ENCODE results near the gene TBC1D21. TPM values are rescaled to one million over a fixed set of nuclear protein-coding genes. Genes with fewer than 3 reads are reported as not detected.

The TBC1D21 gene, protein sequence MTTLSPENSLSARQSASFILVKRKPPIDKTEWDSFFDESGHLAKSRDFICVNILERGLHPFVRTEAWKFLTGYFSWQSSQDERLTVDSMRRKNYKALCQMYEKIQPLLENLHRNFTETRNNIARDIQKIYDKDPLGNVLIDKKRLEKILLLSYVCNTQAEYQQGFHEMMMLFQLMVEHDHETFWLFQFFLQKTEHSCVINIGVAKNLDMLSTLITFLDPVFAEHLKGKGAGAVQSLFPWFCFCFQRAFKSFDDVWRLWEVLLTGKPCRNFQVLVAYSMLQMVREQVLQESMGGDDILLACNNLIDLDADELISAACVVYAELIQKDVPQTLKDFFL
- not detected in 2 replicates for total RNA-seq (2014; rRNA removed; shearing (Covaris generic))

DNA sequence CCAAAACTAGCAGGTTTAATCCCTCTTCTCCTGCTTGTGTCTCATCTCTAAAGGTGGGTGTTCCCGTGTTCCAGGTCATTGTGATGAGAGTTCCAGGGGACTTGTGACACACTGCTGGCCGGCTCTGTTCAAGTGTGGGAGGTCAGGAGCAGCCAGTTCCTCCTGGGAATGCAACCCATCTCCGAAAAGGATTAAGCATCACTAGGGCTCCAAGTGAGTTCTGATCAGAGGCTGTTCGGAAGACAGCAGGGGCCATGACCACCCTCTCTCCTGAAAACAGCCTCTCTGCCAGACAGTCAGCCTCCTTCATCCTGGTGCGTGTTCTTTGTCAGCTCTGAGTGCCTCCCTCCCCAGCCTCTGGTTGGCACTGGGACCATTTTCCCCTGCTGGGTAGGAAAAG lies at the start of gene TBC1D21:
TBC1D21 (plus strand) TSS at position 109 of the 400 bp plus-strand sequence; CDS start at position 255, 146 bp downstream.
- no peak for DNase-seq (ENCODE audit: low spot score)

DNA sequence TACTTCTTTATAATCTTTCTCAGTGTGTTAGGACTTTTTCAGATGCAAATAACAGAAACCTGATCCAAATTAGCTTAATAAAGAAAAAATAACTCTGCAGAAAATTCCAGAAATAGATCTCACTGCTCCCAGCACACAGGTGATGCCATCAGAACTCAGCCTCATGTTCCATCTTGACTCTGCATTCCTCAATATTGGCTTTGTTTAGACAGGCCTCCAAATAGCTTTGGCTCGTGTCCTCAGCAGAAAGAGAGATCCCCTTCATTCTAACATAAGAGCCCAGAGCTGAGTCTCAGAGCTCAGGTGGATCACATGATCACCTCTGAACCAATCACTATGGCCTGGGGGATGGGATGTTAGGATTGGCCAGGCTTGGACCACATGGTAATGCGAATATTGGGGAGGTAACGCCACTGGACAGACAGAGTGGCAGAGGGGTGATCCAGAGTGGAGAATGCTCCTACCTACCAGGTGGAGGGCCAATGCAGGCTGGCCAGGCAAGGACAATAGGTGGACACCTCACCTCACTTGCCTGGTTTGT lies 46.6 kb upstream of the TBC1D21 start:
- no peak for DNase-seq (ENCODE audit: low spot score)

DNA sequence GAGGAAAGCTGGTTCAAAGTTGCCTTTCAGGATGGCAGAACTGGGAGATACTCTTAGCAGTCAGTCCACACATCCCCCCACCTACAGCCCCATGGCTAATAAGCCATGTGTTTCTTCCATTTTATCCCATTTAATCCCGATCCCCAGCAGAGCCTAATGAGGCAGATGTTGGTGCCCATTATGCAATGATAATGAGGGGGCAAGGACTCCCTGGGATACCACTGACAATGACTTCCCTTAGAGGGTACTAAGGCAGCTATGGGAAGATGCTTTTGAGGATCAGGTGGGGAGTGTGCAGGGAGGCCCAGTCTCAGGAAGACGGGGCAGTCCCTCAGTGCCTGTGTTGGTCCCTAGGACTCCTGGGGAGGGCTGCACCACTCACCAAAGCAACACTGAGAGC lies 43.8 kb upstream of the TBC1D21 start:
- DNase-seq (ENCODE audit: low spot score) = no peak

DNA sequence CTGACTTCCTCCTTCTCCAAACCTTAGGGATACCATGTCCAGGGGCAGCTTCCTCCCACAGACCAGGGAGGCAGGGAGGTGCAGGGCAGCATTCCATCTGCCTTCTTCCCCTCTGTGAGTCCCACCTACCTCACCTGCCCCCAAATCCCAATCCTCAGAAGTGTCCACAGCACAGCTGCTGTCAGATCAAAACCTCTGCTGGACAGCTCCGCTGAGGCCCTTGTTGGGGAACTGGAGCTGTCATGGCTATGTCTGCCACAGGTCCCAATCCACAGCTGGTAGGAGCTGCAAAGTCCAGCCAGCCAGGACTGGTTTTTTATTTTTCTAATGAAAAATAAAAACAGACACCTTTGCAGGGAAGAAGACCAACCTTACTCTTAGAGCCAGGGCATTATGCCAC lies 40.7 kb upstream of the TBC1D21 start:
- DNase-seq (ENCODE audit: low spot score) = no peak

DNA sequence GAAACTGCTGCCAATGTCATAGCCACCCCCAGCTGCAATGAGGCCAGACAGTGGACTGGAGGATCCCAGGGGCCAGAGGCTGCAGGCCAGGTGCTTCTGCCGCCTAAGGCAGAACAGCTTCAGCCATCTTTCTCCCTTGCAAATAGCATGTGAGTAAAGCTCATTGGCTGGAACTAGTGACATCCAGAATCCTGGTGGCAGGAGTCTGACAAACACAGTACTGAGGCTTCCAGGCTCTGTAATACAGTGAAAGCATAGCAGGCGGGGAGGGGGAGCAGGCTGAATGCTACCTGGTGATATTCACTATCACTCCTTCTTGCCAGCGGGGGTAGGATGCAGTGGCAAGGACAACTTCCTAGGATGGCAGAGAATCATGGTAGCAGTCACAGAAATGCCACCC lies 36.5 kb upstream of the TBC1D21 start:
- no peak for DNase-seq (ENCODE audit: low spot score)

DNA sequence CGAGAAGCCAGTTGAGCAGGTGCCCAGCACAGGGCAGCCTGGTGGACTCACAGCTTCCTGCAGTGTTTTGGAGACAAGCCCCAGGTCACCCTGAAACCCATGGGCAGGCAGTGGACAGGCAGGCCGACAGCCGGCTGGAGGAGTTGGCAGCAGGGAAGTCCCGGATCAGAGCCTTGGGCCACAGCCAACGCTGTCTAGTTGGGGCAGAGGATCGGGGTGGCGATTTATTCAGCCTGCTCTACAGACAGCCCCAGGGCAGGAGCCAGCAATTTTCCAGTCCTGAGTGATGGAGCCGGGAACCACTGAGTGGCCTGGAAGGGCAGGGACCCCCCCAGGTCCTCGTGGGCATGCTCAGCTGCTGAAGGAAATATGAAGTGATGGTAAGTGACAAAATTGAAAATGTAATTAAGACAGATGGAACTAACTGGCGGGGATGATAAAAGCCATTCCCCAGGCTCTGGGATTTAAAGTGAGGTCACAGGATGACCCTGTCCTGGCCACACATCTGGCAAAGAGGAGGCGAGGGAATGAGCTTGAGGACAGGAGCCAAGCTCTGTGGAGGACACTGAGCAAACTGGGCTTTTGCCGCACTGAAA lies 34.4 kb upstream of the TBC1D21 start:
- DNase-seq (ENCODE audit: low spot score) = no peak

DNA sequence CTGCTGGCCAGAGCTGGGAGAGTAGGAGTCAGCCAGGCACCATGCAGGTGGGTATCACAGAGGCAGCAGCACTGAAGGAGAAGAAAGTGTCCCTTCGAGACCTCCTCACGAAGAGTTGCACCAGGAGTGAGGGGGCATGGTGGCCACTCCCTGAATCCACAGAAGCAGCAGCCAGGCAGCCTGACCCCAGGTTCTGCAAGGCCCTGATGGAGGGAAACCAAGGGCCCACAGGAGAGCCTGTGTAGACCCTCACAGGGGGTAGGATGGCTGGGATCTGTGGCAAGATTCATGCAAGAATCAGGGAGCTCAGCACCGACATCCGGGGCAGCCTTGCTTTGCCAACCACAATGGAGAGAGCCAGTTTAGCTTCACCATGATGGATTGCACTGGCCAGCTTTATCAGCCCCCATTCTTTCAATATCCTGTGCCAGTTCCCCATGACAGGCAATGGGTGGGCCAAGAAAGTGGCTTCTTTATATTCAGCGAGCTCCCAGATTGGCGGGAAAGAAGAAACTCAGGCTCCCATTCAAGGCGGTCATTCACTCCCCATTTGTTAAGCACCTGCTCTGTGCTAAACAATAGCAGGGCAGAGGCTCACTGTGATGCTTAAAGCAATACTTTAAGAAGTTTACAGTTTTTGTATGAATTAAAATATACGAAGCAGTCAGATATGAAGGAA lies 33.5 kb upstream of the TBC1D21 start:
- no peak for DNase-seq (ENCODE audit: low spot score)

DNA sequence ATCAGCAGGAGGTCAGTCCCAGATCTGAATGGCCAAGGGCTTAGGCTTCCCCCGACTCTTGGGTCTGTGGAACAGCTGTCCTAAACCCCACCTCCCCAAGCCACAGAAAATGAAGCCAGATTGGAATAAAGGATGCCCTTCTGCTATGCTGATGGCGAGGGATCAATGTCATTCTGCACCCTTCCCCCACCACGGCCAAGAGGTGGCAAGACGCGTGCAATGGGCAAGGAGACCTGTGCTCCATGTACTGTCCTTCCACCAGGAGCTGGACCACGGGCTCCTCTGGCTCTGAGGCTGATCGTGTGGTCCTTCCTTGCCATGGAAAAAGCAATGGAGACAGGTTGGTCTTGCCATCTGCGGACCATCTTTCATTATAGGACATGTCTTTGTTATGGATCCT lies 32.6 kb upstream of the TBC1D21 start:
- no peak for DNase-seq (ENCODE audit: low spot score)

DNA sequence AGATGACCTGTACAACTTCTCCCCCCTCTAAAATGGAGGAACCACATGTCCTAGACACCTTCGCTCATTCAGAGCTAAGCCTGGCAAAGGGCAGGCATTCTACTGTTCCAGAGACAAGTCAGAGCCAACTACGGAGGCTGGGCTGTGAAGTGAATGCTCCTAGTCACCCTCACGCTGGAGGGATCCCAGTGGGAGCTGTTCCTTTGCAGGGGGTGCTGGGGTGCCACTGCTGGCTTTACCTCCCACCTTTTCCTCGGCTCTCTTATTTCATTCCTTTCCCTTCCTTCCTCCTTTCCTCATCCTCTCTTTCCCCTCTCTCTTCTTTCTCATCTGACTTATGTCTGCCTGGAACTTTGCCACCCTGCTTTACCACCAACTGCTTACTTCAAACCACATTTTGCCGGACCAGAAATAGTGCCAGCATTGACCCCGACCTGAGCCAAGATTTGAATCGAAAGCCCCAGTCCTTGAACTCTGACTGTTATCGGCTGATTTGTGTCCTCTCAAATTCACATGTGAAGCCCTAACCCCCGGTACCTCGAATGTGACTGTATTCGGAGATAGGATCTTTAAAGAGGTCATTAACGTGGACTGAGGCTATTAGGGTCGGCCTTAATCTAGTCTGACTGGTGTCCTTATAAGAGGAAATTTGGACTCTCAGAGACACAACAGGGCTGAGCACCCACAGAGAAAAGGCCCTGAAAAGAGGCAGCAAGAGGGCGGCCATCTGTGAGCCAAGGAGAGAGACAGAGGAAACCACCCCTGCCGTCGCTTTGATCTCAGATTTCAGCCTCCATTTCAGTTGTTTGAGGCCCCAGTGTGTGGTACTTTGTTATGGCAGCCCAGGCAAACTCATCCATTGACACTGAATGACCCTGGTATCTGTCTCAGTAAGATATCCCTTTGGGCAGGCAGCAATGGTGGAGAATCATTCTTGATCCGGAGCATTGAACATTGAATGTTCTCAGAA lies 31.3 kb upstream of the TBC1D21 start:
- DNase-seq (ENCODE audit: low spot score) = no peak

DNA sequence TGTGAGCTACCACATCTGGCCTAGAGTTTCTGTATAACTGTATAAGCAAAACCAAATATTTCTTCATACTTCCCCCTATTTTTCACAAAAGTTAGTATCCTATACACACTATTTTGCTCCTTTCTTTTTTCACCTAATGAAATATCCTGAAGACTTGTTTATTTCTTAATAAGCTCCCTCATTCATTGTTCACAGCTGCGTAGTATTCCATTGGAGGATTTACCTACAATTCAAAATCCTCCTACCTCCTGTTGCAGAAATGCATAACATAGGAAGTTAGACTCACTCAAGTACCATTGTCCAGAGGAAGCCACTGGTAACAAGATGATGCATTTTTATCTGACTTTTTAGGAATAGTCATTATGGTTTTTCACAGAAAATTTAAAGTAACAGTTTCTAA lies 29.6 kb upstream of the TBC1D21 start:
- no peak for DNase-seq (ENCODE audit: low spot score)

DNA sequence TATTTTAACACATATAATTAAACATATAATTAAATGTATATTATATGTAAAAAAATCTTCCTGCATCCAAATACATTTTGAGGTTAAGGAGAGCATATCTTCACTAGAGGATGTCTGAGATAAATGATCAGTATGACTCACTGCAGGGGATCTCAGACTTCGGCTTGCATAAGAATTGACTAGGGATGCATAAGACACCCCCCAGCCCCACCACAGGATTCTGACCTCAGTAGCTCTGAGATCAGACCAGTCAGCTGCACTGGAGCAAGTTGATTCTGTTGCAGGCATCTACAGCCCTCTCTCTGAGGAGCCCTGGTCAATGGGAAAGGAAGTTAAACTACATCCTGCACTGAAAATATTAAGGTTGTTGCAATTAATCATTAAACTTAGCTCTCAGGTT lies 29.0 kb upstream of the TBC1D21 start:
- DNase-seq (ENCODE audit: low spot score) = no peak

DNA sequence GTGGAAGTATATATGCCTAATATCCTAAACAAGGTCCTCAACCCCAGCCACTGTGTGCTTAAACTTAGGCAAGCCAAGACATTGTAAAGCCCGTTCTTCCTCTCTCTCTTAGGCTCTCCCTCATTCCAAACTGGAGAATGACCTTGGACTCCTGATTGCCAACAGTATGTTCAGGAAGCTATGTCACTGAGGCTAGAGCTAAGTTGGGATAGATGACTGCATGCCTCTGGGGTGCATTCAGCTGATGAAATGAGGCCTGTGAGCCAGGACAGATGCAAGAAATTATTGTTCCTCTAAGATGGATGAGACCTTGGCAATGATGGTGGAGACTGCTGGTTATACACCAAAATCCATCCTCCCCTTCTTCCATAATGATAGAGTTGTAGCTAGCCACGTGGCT lies 27.9 kb upstream of the TBC1D21 start:
- no peak for DNase-seq (ENCODE audit: low spot score)

DNA sequence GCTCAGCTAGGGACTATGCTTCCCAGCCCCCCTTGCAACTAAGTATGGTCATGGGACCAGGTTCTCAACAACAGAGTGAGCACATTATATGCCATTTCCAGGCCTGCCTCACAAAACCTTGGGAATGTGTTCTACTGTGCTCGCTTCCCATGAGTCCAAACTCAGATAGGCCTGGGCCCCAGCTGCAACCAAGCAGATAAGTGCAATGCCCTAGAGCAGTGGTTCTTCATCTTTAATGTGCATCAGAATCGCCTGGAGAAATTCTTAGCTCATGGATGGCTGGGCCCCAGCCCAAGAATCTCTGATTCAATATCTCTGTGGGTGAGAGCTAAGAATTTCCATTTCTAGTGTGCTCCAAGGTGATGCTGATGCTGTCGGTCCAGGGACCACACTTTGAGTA lies 27.5 kb upstream of the TBC1D21 start:
- no peak for DNase-seq (ENCODE audit: low spot score)

DNA sequence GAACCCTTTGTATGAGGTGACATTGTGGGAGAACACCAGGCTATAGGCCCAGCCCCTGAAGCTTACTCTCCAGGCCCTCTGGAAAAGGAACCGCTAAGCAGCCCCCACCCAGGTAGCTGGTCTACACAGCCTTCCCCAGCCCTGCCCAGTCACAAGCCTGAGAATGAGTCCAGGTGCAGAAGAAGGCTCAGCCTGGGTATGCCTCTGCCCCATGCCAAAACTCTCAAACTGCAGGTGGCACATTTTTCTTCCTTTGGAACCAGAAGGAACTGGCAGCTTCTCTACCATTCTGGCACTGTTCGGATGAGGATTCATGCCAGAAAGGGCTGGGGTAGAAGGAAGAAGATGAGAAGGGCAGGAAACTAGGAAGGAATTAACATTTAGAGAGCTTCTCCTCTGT lies 23.7 kb upstream of the TBC1D21 start:
- no peak for DNase-seq (ENCODE audit: low spot score)

DNA sequence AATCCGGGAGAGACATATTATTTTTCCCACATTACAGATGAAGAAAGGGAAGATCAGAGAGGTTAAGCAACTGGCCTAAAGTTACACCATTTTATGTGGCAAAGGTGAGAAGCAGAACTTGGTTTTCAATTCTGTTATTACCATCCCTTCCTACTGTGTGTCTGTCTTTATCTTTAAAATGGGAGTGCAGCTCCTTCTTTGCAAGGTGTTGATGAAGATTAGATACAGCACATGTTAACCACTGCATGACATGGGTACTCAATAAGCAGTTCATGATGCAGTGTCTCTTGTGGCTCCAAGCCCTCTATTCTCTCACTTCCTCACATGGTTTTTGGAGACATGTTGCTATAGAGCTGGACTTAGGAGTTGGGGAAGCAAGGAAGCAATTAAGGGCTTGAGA lies 23.1 kb upstream of the TBC1D21 start:
- DNase-seq (ENCODE audit: low spot score) = no peak

DNA sequence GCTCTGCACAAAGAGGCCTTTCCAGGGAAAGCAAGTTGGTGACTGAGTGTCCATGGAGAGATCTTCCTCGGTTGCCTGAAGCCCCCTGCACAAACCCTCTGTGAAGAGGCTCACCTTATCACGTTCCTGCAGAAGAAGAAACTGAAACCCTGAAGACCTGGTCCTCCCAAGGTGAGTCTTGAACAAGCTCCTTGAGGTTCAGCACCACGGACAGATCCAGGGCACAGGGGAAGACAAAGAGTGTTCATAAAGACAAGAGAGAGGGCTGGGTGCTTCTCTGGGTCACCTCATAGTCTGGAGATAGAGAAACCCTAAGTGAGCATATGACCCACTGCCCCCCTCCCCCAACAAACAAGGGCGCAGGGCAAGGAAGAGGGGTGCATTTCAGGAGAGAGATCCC lies 21.7 kb upstream of the TBC1D21 start:
- DNase-seq (ENCODE audit: low spot score) = peak; percentile 42

DNA sequence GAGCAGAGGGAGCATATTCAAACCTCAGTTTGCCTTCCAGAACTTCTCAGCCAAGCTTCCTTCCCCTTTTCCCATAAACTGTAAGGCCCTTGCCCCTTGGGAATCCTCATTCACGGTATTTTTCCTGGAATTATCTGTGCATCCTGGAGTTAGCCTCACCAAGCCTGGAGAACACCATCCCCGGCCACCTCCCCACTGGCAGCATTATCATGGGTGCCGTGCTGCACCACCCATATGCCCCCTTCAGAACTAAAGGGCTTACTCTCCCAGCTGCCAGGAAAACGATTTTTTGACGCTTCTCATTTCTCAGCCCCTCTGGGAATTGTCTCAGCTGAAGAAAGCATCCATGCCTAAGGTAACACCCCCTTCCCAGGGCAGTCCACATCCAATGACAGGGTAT lies 20.9 kb upstream of the TBC1D21 start:
- DNase-seq (ENCODE audit: low spot score) = no peak

DNA sequence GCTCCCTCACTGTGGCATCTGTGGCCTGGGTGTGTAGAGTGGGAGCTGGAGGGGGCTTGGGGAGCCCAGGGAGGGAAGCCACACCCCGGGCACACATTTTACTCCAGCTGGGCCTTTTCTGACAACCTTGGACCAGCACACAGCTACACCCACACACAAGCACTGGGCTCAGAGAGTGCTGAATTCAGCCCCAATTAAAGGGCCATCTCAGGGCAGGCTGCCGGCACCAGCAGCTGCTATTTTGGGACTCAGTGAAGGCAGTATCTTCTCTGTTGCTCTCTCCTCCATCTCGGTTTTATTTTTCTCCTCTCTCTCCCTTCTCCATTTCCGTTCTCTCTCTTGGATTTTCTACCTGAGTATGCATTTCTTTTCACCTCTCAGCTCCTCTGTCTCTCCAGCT lies 19.1 kb upstream of the TBC1D21 start:
- DNase-seq (ENCODE audit: low spot score) = no peak

DNA sequence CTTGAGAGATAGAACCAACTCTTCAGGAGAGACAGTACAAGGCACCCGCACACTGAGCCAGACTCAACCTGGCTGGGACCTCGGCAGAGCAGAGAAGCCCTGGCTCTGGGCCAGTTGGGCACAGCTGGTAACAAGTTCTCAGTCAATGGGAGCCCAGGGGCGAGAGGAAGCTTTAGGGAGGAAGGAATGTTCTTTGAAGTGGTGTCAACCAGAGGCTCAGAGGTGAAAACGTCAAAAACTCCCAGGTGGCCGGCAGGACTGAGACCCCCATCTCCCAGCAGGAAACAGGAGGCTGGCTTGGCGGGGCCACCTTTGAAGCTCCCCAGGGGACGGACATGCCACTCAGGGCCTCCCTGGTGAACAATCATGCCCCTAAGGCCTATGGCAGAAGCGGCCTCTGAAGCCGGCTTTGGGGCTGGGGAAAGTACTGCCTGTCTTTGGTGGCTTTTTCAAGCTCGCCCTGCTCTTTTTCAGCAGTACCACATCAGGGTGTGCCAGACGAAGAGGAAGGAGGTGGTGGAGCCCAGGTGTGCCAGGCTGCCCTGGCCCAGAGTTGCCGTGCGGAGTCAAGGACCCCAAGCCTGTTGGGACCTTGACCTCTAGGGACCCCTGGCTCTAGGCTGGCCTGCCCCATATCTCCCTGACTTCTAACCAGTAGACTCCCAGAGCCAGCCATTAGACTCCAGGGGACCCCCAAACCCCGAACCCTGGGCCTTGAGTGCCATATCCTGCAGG lies 16.7 kb upstream of the TBC1D21 start:
- DNase-seq (ENCODE audit: low spot score) = no peak

DNA sequence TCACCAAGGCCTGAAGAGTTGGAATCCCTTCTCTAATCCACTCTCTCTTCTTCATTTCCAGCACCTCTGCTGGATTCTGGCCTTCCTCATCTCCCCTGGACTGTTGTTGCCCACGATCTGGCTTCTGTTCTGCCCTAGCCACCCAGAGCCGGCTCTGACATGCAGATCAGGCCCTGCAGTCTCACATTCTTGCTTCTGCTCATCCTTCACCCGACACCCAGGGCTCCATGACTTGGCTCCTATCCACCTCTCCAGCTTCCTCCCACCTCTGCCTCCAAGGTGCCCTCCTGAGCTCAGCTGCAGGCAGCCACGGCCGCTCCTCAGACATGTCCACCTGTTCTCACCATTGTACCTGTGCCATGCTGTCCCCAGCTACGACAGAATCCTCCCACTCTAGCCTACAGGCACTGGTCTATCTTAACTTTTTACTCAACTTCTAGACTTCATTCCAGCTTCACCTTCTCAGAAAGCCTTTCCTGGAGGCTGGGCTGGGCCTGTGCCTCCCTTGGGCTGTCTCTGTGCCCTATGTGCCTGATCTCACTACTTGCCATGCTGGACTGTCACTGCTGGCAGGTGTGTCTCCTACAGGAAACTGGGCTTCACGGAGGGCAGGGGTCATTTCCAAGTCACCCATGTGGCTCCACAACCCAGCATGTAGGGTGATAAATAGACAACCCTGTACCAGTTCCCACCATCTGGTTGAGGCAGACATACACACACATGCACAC lies 16.0 kb upstream of the TBC1D21 start:
- DNase-seq (ENCODE audit: low spot score) = no peak

Data from H4 (cell line).